GM12878 (cell line): Measurements from ENCODE around the gene NEB. TPM values are rescaled to one million over a fixed set of nuclear protein-coding genes. Genes with fewer than 3 reads are reported as not detected.

Source experiments
- ATAC-seq: fragments of 200-7000 bp; cut with Tn5 transposase; 3 replicates; pipeline ENCODE4 v1.9.1; 2020; ENCODE audit warnings: mild to moderate bottlenecking, moderate library complexity
- BruUV-seq: library from RNA; stranded (reverse); fragments of 400-500 nt; replicated peaks from 2 replicates; lab custom pipeline; 2021; lab: Mats Ljungman, UMichigan
- CTCF ChIA-PET: fragments of 300-600 bp; sonication (Branson Sonifier 250); formaldehyde crosslinking; extraction: SDS; loops from one replicate; lab custom pipeline; 2021; ENCODE audit warnings: inconsistent platforms; lab: Yijun Ruan, JAX
- POLR2A ChIA-PET: fragments of 350-600 bp; formaldehyde crosslinking; extraction: SDS; loops from one replicate; lab custom pipeline; 2021; ENCODE audit warnings: inconsistent platforms; lab: Charles Lee
- RAD21 ChIA-PET: fragments of 300-600 bp; sonication (Branson Sonifier 250); formaldehyde crosslinking; loops from one replicate; lab custom pipeline; 2023; ENCODE audit warnings: antibody characterized with exemption; ENCODE audit not compliant: unreplicated experiment; lab: Charles Lee
- SMC1A ChIA-PET: fragments of 300-600 bp; sonication (Branson Sonifier 250); formaldehyde crosslinking; loops from one replicate; lab custom pipeline; 2023; ENCODE audit not compliant: unreplicated experiment, uncharacterized antibody; lab: Charles Lee
- DNase-seq: peaks from one replicate; pipeline ENCODE4 v3.0.0-alpha.2; 2011; ENCODE audit warnings: low read depth, low spot score
- FAIRE-seq: peaks from 3 replicates; lab custom pipeline; 2011; peaks lifted over from hg19 to GRCh38; lab: Jason Lieb, UNC
- H2AFZ ChIP-seq: 2 replicates; pipeline ENCODE4 v1.6.0; 2011; ENCODE audit warnings: low read depth, low read length, control low read depth; ENCODE audit not compliant: control insufficient read depth
- H3K27ac ChIP-seq: 2 replicates; pipeline ENCODE4 v1.5.1; 2011; ENCODE audit warnings: control low read depth; ENCODE audit not compliant: control insufficient read depth, insufficient read depth
- H3K27me3 ChIP-seq, 2 experiments: replicated peaks in 1 of 2; 2 replicates each; pipeline versions ENCODE4 v1.6.0 to v1.6.1; 2011; ENCODE audit warnings: low read length in 1 of 2; ENCODE audit not compliant: control insufficient read depth in 2 of 2, insufficient read depth in 2 of 2
- H3K36me3 ChIP-seq, 2 experiments: 2 replicates each; pipeline ENCODE4 v1.5.1; 2011; ENCODE audit warnings: low read length in 1 of 2; ENCODE audit not compliant: control insufficient read depth in 2 of 2, insufficient read depth in 2 of 2
- H3K4me1 ChIP-seq: 2 replicates; pipeline ENCODE4 v1.6.1; 2011; ENCODE audit warnings: mild to moderate bottlenecking, low read length, moderate library complexity, mixed read lengths; ENCODE audit not compliant: control insufficient read depth, insufficient read depth
- H3K4me2 ChIP-seq: 2 replicates; pipeline ENCODE4 v1.6.0; 2011; ENCODE audit warnings: control low read depth; ENCODE audit not compliant: control insufficient read depth, insufficient read depth
- H3K4me3 ChIP-seq: fragments of 200-600 bp; sonication (generic); 2 replicates; pipeline ENCODE4 v1.5.1; 2016
- H3K79me2 ChIP-seq: 2 replicates; pipeline ENCODE4 v1.6.0; 2011; ENCODE audit warnings: low read length; ENCODE audit not compliant: control insufficient read depth, insufficient read depth
- H3K9ac ChIP-seq: 2 replicates; pipeline ENCODE4 v1.8.0; 2011; ENCODE audit warnings: low read length, control low read depth, mixed read lengths; ENCODE audit not compliant: control insufficient read depth, insufficient read depth
- H3K9me3 ChIP-seq: replicated peaks from 3 replicates; pipeline ENCODE4 v1.5.1; 2011; ENCODE audit warnings: mild to moderate bottlenecking, low read length; ENCODE audit not compliant: control insufficient read depth, insufficient read depth
- H4K20me1 ChIP-seq: 2 replicates; pipeline ENCODE4 v1.6.0; 2011; ENCODE audit not compliant: control insufficient read depth, insufficient read depth
- IKZF2 ChIP-seq, 2 experiments: fragments of 450-650 bp; IDR thresholded peaks; 2 replicates each; pipeline ENCODE4 v1.6.1; 2017; ENCODE audit warnings: mild to moderate bottlenecking in 2 of 2, moderate library complexity in 2 of 2
- SP1 ChIP-seq: IDR thresholded peaks from one replicate; pipeline ENCODE4 v1.6.1; 2011; ENCODE audit warnings: low read depth, low read length
- SUZ12 ChIP-seq: fragments of 200-600 bp; sonication (generic); IDR thresholded peaks from one replicate; pipeline ENCODE4 v1.6.1; 2018; ENCODE audit warnings: antibody characterized with exemption, mild to moderate bottlenecking; ENCODE audit not compliant: unreplicated experiment
- in situ Hi-C: fragments of 300-500 bp; cut with MboI; formaldehyde crosslinking; loops from 9 replicates; pipeline ENCODE4 v1.14.3; 2018; ENCODE audit warnings: mixed read lengths
- intact Hi-C: fragments of 100-400 bp; cut with micrococcal nuclease; formaldehyde crosslinking; loops from one replicate; pipeline ENCODE4 v1.14.2; 2022; ENCODE audit not compliant: unreplicated experiment
- polyA plus RNA-seq, 11 experiments: library from polyadenylated mRNA; depleted of rRNA in 4 of 11; unstranded in 6 of 11; stranded (reverse) in 5 of 11; fragments of >200 nt; fragmentation: Nextera tagmentation in 4 of 11; fragmentation: Illumina TruSeq in 1 of 11; extraction: Ambion mirVana in 4 of 11; extraction: Trizol in 1 of 11; gene quantifications; 1 replicate in 1 of 11; 2 replicates in 10 of 11; pipeline versions ENCODE4 v1.2.1 to v1.2.3, GENCODE V29; 2011 to 2016; ENCODE audit warnings: inconsistent platforms in 2 of 11, missing spikeins in 2 of 11, low read depth in 1 of 11
- total RNA-seq, 4 experiments: library from RNA; depleted of rRNA in 3 of 4; stranded (reverse); fragments of >200 nt in 3 of 4; fragmentation: Illumina TruSeq in 1 of 4; extraction: Trizol in 1 of 4; gene quantifications; 2 replicates each; pipeline versions ENCODE4 v1.2.1 to v1.2.3, GENCODE V29; 2013 to 2021
- TF ChIP-seq, protein P1 (sequence below): IDR thresholded peaks from 2 replicates; pipeline ENCODE4 v1.6.1; 2012; ENCODE audit warnings: low read length, inconsistent platforms
- TF ChIP-seq, protein P2 (sequence below): IDR thresholded peaks from 2 replicates; pipeline ENCODE4 v1.6.1; 2012; ENCODE audit warnings: mild to moderate bottlenecking, low read depth, low read length

NEB gene
- total and polyA plus RNA-seq, 10 of the 15 experiments (the other 5 are each of a cell fraction or from before 2014, with no cell fraction given) = 0.04 to 0.77 (median 0.12) TPM

DNA sequence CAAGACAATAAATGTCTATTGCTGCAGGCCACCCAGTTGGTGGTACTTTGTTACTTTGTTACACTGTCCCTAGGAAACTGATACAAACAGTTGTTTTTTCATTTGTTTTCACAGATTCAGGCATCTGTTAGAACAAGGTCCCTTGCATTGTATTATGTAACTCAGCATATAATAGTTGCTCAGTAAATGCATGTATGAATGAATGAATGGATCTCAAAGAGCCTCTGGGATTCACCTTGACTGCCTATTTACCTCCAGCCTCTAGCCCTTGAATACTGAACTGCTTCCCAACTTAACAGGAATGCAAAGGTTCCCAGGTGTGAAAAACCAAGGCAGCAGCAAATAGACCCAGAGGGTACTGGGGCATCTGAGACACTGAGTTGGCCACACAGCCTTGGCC, 27.4 kb upstream of the NEB start:
- BruUV-seq = no TSS peak
- ChIA-PET POLR2A (no interaction called here), SMC1A (no interaction called here), RAD21 (no interaction called here), CTCF (interaction anchor here (1.1 to 1.9 kb wide), 2 partner anchors 10 to 55 kb away, joined by 3 to 6 read pairs; no protein-coding TSS in a partner anchor)
- H3K4me3 ChIP-seq = no peak overlapping the region
- no peaks in the 10 kb centered on the region for H3K36me3 ChIP-seq
- in situ Hi-C loops = no loop called here
- DNase-seq (no peak), ATAC-seq (no peak), FAIRE-seq (no peak)
- no peaks in the 10 kb centered on the region for H4K20me1 ChIP-seq
- peaks cover 2% of the 10 kb centered on the region for H3K4me1 ChIP-seq
- H3K9ac ChIP-seq = no peak overlapping the region
- no peaks in the 10 kb centered on the region for H3K79me2 ChIP-seq
- H3K9me3 ChIP-seq = no peaks in the 10 kb centered on the region
- TF ChIP-seq, protein P1, sequence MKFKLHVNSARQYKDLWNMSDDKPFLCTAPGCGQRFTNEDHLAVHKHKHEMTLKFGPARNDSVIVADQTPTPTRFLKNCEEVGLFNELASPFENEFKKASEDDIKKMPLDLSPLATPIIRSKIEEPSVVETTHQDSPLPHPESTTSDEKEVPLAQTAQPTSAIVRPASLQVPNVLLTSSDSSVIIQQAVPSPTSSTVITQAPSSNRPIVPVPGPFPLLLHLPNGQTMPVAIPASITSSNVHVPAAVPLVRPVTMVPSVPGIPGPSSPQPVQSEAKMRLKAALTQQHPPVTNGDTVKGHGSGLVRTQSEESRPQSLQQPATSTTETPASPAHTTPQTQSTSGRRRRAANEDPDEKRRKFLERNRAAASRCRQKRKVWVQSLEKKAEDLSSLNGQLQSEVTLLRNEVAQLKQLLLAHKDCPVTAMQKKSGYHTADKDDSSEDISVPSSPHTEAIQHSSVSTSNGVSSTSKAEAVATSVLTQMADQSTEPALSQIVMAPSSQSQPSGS = no peak
- no peak for TF ChIP-seq SP1
- TF ChIP-seq SUZ12 = no peak
- TF ChIP-seq, protein P2, sequence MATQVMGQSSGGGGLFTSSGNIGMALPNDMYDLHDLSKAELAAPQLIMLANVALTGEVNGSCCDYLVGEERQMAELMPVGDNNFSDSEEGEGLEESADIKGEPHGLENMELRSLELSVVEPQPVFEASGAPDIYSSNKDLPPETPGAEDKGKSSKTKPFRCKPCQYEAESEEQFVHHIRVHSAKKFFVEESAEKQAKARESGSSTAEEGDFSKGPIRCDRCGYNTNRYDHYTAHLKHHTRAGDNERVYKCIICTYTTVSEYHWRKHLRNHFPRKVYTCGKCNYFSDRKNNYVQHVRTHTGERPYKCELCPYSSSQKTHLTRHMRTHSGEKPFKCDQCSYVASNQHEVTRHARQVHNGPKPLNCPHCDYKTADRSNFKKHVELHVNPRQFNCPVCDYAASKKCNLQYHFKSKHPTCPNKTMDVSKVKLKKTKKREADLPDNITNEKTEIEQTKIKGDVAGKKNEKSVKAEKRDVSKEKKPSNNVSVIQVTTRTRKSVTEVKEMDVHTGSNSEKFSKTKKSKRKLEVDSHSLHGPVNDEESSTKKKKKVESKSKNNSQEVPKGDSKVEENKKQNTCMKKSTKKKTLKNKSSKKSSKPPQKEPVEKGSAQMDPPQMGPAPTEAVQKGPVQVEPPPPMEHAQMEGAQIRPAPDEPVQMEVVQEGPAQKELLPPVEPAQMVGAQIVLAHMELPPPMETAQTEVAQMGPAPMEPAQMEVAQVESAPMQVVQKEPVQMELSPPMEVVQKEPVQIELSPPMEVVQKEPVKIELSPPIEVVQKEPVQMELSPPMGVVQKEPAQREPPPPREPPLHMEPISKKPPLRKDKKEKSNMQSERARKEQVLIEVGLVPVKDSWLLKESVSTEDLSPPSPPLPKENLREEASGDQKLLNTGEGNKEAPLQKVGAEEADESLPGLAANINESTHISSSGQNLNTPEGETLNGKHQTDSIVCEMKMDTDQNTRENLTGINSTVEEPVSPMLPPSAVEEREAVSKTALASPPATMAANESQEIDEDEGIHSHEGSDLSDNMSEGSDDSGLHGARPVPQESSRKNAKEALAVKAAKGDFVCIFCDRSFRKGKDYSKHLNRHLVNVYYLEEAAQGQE = no peak
- no peak for TF ChIP-seq IKZF2 (IDR thresholded peaks at IDR 0.05)
- no peaks in the 10 kb centered on the region for H3K27me3 ChIP-seq
- no peak overlapping the region for H3K27ac ChIP-seq
- intact Hi-C loops = no loop called here
- no peak overlapping the region for H2AFZ ChIP-seq
- no peak overlapping the region for H3K4me2 ChIP-seq
